Epidermal melanocyte (primary cell): ENCODE data around the gene LRCH1.
"Not testable (repeated sequence)": the region's sequence is repeated elsewhere in the genome, so short reads cannot be mapped to it uniquely, and the experiment has no call there.

ENCODE experiments used
- DNase-seq: peaks from one replicate; pipeline ENCODE4 v3.0.0; 2011; ENCODE audit warnings: low spot score; ENCODE audit not compliant: insufficient read length

LRCH1 gene

GRCh38 chr13:46747031-46747820, 194.3 kb downstream of the LRCH1 start:
- DNase-seq, result no peak

- no peak for DNase-seq
Measured at GRCh38 chr13:46748300-46748699, 195.3 kb downstream of the LRCH1 start.

GRCh38 chr13:46749951-46750350, 197.0 kb downstream of the LRCH1 start:
- DNase-seq, result no peak

- DNase-seq, result no peak
Measured at GRCh38 chr13:46751811-46752635, 199.1 kb downstream of the LRCH1 start.

- no peak for DNase-seq
Measured at GRCh38 chr13:46753137-46753536, 200.2 kb downstream of the LRCH1 start.

GRCh38 chr13:46753917-46754316, 200.9 kb downstream of the LRCH1 start:
- DNase-seq, result no peak

- DNase-seq, result no peak
Measured at GRCh38 chr13:46754812-46755211, 201.8 kb downstream of the LRCH1 start.

- not testable (repeated sequence) for DNase-seq
Measured at GRCh38 chr13:46755508-46755907, 202.5 kb downstream of the LRCH1 start.

GRCh38 chr13:46756977-46757376, 204.0 kb downstream of the LRCH1 start:
- DNase-seq, result no peak

GRCh38 chr13:46757640-46758039, 204.7 kb downstream of the LRCH1 start:
- no peak for DNase-seq

- DNase-seq, result no peak
Measured at GRCh38 chr13:46759846-46760245, 206.9 kb downstream of the LRCH1 start.

GRCh38 chr13:46761174-46761573, 208.2 kb downstream of the LRCH1 start:
- DNase-seq, result no peak

- DNase-seq, result no peak
Measured at GRCh38 chr13:46761866-46762265, 208.9 kb downstream of the LRCH1 start.

- not testable (repeated sequence) for DNase-seq
Measured at GRCh38 chr13:46769925-46770324, 217.0 kb downstream of the LRCH1 start.

GRCh38 chr13:46771693-46772092, 218.7 kb downstream of the LRCH1 start:
- DNase-seq, result no peak

- DNase-seq, result no peak
Measured at GRCh38 chr13:46773541-46773940, 220.6 kb downstream of the LRCH1 start.

GRCh38 chr13:46775385-46776107, 222.6 kb downstream of the LRCH1 start:
- no peak for DNase-seq

GRCh38 chr13:46778095-46778494, 225.1 kb downstream of the LRCH1 start:
- no peak for DNase-seq

GRCh38 chr13:46778890-46779289, 225.9 kb downstream of the LRCH1 start:
- DNase-seq, result no peak

GRCh38 chr13:46782066-46782465, 229.1 kb downstream of the LRCH1 start:
- DNase-seq, result no peak

- no peak for DNase-seq
Measured at GRCh38 chr13:46782691-46783090, 229.7 kb downstream of the LRCH1 start.

GRCh38 chr13:46783504-46783903, 230.5 kb downstream of the LRCH1 start:
- DNase-seq, result no peak
